Activated CD4-positive, alpha-beta T cell treated with anti-CD3 and anti-CD28 coated beads, Interleukin-2, Interleukin-6, amounts not matched to agents 100 ng/mL and 50 ng/mL, durations not matched to agents 16 hours and 8 hours (primary cell): ENCODE data around the gene TDO2.

ENCODE experiments used
- DNase-seq: peaks from one replicate; pipeline ENCODE4 v3.0.0-alpha.2; 2020

TDO2 gene

GRCh38 chr4:155954939-155955338 lies 51.4 kb downstream of the TDO2 start:
- no peak for DNase-seq

GRCh38 chr4:155956461-155956860 lies 53.0 kb downstream of the TDO2 start:
- DNase-seq: no peak

GRCh38 chr4:155959417-155959816 lies 55.9 kb downstream of the TDO2 start:
- DNase-seq: no peak

GRCh38 chr4:155960522-155960921 lies 57.0 kb downstream of the TDO2 start:
- no peak for DNase-seq

GRCh38 chr4:155961575-155961974 lies 58.1 kb downstream of the TDO2 start:
- DNase-seq: no peak

GRCh38 chr4:155962767-155963166 lies 59.3 kb downstream of the TDO2 start:
- DNase-seq: no peak

GRCh38 chr4:155964016-155964891 lies 60.8 kb downstream of the TDO2 start:
- no peak for DNase-seq

- DNase-seq: no peak
These were observed 62.7 kb downstream of the TDO2 start for GRCh38 chr4:155966171-155966570.

GRCh38 chr4:155966731-155967395 lies 63.4 kb downstream of the TDO2 start:
- no peak for DNase-seq
